Measurements from ENCODE around the gene MCM5. TPM values are rescaled to one million over a fixed set of nuclear protein-coding genes. Genes with fewer than 3 reads are reported as not detected.

MCM5 gene
- total RNA-seq, 1 experiment from 2014 or later: 194 TPM

- DNase-seq (ENCODE audit: low read depth, low spot score) (no peak), ATAC-seq (no peak)
- Histone ChIP-seq H3K4me1 (ENCODE audit: control insufficient read depth in 1 of 2, insufficient read depth in 2 of 2, low read length in 2 of 2) (peaks cover 9 to 22% of the 10 kb centered on the region in 2 experiments; a peak in 3 of 4 replicates), H3K4me2 (ENCODE audit: low read length) (peak overlapping the region; percentile 85), H3K27ac (ENCODE audit: low read depth, low read length) (peak overlapping the region; percentile 88), H3K27me3 (ENCODE audit: insufficient read depth, low read length) (no peaks in the 10 kb centered on the region), H3K36me3 (ENCODE audit: control insufficient read depth in 1 of 2, insufficient read depth in 2 of 2, low read length in 2 of 2) (peaks cover 6 to 29% of the 10 kb centered on the region in 2 experiments), H4K20me1 (ENCODE audit: insufficient read depth) (no peaks in the 10 kb centered on the region), H3K79me2 (ENCODE audit: insufficient read depth, low read length) (peaks cover 35% of the 10 kb centered on the region), H3K9me2 (ENCODE audit: insufficient read depth) (no peaks in the 10 kb centered on the region), H3K9me3 (ENCODE audit: control insufficient read depth in 1 of 2, insufficient read depth in 1 of 2, low read depth in 1 of 2, low read length in 2 of 2) (no peaks in the 10 kb centered on the region), H2AFZ (ENCODE audit: low read depth, low read length, poor library complexity, severe bottlenecking) (no peak overlapping the region), H3K4me3 (replicated peaks in 1 of 2; ENCODE audit: low read depth in 1 of 2, low read length in 2 of 2) (peak overlapping the region; percentile 95 to 98), H3K9ac (ENCODE audit: low read length) (peak overlapping the region; percentile 99)
- RAD21 ChIA-PET (ENCODE audit: low non-redundant PET in 1 of 2, low total read pairs in 2 of 2, uncharacterized antibody in 2 of 2, unreplicated experiment in 2 of 2): interaction anchor here in 1 of 2 experiments (0.6 kb wide), 1 partner anchor 40 kb away, joined by 3 read pairs; no protein-coding TSS in a partner anchor
- intact Hi-C loops (cut with micrococcal nuclease): no loop called here
- BruUV-seq (replicated peaks): no TSS peak
- TF ChIP-seq EZH2 (IDR thresholded peaks at IDR 0.05) (no peak), SP1 (IDR thresholded peaks at IDR 0.05; ENCODE audit: low read depth) (no peak), EGR1 (IDR thresholded peaks at IDR 0.05; ENCODE audit: low read depth) (no peak), ZNF274 (IDR thresholded peaks at IDR 0.05; ENCODE audit: low read depth, low read length) (no peak), ELF1 (IDR thresholded peaks at IDR 0.05; ENCODE audit: borderline replicate concordance, low read depth) (no peak), EZH2phosphoT487 (IDR thresholded peaks at IDR 0.05; ENCODE audit: borderline replicate concordance) (no peak), CTCF (IDR thresholded peaks at IDR 0.05 in 2 of 3, conservative IDR thresholded peaks at IDR 0.05 in 1 of 3; ENCODE audit: borderline replicate concordance in 1 of 3, insufficient read depth in 1 of 3, low read depth in 2 of 3, low read length in 2 of 3) (no peak)
- POLR2A ChIA-PET: no interaction called here
- CTCF ChIA-PET: interaction anchor here (1.4 kb wide), 1 partner anchor 48 kb away, joined by 4 read pairs; no protein-coding TSS in a partner anchor
These were observed 1.4 kb upstream of the MCM5 start for GRCh38 chr22:35398591-35398973.

All from HCT116 (cell line).